A549 (cell line): ENCODE results near the gene ITGA2B.

ENCODE experiments used
- BHLHE40 ChIP-seq: IDR thresholded peaks from 2 replicates; pipeline ENCODE4 v1.6.1; 2012; ENCODE audit warnings: low read depth, low read length, inconsistent platforms
- CHD4 ChIP-seq: fragments of 200-600 bp; sonication (generic); IDR thresholded peaks from 2 replicates; pipeline ENCODE4 v1.6.1; 2016; ENCODE audit warnings: antibody characterized with exemption, mild to moderate bottlenecking, borderline replicate concordance
- CTCF ChIP-seq: fragments of >200 bp; sonication (Bioruptor Twin); formaldehyde crosslinking; IDR thresholded peaks from 3 replicates; pipeline ENCODE4 v1.5.1; 2016
- EP300 ChIP-seq, 2 experiments: fragments of >200 bp; sonication (Bioruptor Twin); formaldehyde crosslinking; IDR thresholded peaks; 2 replicates in 1 of 2; 3 replicates in 1 of 2; pipeline ENCODE4 v1.6.1; 2016 to 2017
- HES2 ChIP-seq: fragments of >200 bp; sonication (Bioruptor Twin); formaldehyde crosslinking; IDR thresholded peaks from 2 replicates; pipeline ENCODE4 v1.6.1; 2016
- JUN ChIP-seq, 2 experiments: fragments of >200 bp; sonication (Bioruptor Twin); formaldehyde crosslinking; IDR thresholded peaks; 2 replicates in 1 of 2; 3 replicates in 1 of 2; pipeline ENCODE4 v1.6.1; 2016 to 2017
- POLR2A ChIP-seq: IDR thresholded peaks from 2 replicates; pipeline ENCODE4 v1.6.1; 2012; ENCODE audit warnings: mild to moderate bottlenecking, low read length
- POLR2AphosphoS2 ChIP-seq: conservative IDR thresholded peaks from 2 replicates; pipeline ENCODE4 v1.6.1; 2012; ENCODE audit warnings: low read length, improper control_type of control experiment, inconsistent platforms
- RFX5 ChIP-seq: fragments of 450-650 bp; IDR thresholded peaks from 2 replicates; pipeline ENCODE4 v1.7.1; 2014; ENCODE audit warnings: antibody characterized with exemption, mild to moderate bottlenecking, moderate library complexity
- TP53 ChIP-seq: fragments of 250-450 bp; sonication (Bioruptor Pico); IDR thresholded peaks from 2 replicates; pipeline ENCODE4 v1.5.0; 2021; ENCODE audit warnings: mild to moderate bottlenecking, moderate library complexity

GRCh38 chr17:44390250-44390870, 911 bp upstream of the ITGA2B start:
- TF ChIP-seq JUN (IDR thresholded peaks at IDR 0.05) = no peak
- TF ChIP-seq CTCF = no peak
- no peak for TF ChIP-seq TP53 (CRISPR knock-in tag)
- no peak for TF ChIP-seq CHD4
- no peak for TF ChIP-seq RFX5
- TF ChIP-seq BHLHE40 = no peak
- no peak for TF ChIP-seq POLR2AphosphoS2
- no peak for TF ChIP-seq POLR2A
- TF ChIP-seq EP300 (IDR thresholded peaks at IDR 0.05) = no peak
- no peak for TF ChIP-seq HES2
